Measurements from ENCODE around the gene ZBTB34.

DNA sequence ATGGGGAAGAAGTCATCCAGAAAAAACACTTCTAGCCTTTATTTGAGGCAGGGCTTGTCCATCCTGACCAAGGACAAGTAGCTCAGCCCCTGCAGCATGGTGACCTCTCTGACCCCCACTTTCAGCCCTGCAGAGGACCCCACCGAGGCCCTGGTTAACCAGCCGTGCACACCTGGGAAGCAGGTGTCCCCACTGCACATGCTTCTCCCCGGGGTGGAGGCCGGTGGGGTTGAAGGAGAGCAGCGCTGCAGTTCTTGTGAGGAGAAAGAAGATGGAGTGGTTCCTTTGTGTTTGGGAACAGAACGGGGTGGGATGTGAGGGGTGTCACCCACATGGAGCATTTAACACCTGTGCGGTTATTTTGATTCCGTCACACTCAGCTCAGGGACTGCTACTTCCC is 21.1 kb upstream of the ZBTB34 start:
- TF ChIP-seq POLR2A (IDR thresholded peaks at IDR 0.05; ENCODE audit: low read depth, low read length) (no peak), POLR2AphosphoS5 (IDR thresholded peaks at IDR 0.05; ENCODE audit: low read depth, low read length) (no peak), POU2F2 (IDR thresholded peaks at IDR 0.05; ENCODE audit: low read depth, low read length) (no peak), TAF1 (IDR thresholded peaks at IDR 0.05; ENCODE audit: low read depth, low read length) (no peak), PAX5 (IDR thresholded peaks at IDR 0.05; ENCODE audit: insufficient read depth, low read length, severe bottlenecking) (no peak), SPI1 (IDR thresholded peaks at IDR 0.05; ENCODE audit: low read depth, low read length) (no peak)

Measured in GM12891 (cell line).